Right lobe of liver (tissue), 6 donors: ENCODE data around the gene C1orf53. TPM values are rescaled to one million over a fixed set of nuclear protein-coding genes. Genes with fewer than 3 reads are reported as not detected.

Source experiments
- ATAC-seq, 4 donors: fragments of 200-7000 bp; cut with Tn5 transposase; one replicate each; pipeline ENCODE4 v1.9.1; 2020; ENCODE audit warnings: mild to moderate bottlenecking in 4 of 4, moderate library complexity in 4 of 4
- DNase-seq, 3 donors: peaks; one replicate each; pipeline ENCODE4 v3.0.0-alpha.2; 2020
- H3K27ac ChIP-seq, 3 donors: fragments of 200-600 bp; one replicate each; pipeline ENCODE4 v1.8.0; 2022
- H3K27me3 ChIP-seq, 2 donors: fragments of 200-600 bp; one replicate each; pipeline ENCODE4 v1.8.0; 2022
- H3K36me3 ChIP-seq, 4 donors: fragments of 200-600 bp; sonication (generic) in 1 of 4; one replicate each; pipeline versions ENCODE4 v1.5.1 to v1.8.0; 2017 to 2022; ENCODE audit warnings: control low read depth in 1 of 4
- H3K4me1 ChIP-seq, 4 donors: fragments of 200-600 bp; sonication (generic) in 1 of 4; one replicate each; pipeline versions ENCODE4 v1.5.1 to v1.8.0; 2017 to 2022; ENCODE audit warnings: control low read depth in 1 of 4
- H3K4me3 ChIP-seq, 3 donors: fragments of 200-600 bp; one replicate each; pipeline ENCODE4 v1.8.0; 2022
- H3K9me3 ChIP-seq, 4 donors: fragments of 200-600 bp; sonication (generic) in 1 of 4; one replicate each; pipeline versions ENCODE4 v1.5.1 to v1.8.0; 2017 to 2022; ENCODE audit warnings: control low read depth in 1 of 4
- CTCF ChIP-seq, 4 donors: fragments of 200-600 bp in 3 of 4; fragments of 450-650 bp in 1 of 4; IDR thresholded peaks; one replicate each; pipeline versions ENCODE4 v1.5.1 to v1.8.0; 2016 to 2022; ENCODE audit warnings: antibody characterized with exemption in 4 of 4, mild to moderate bottlenecking in 2 of 4
- POLR2A ChIP-seq: fragments of 450-650 bp; IDR thresholded peaks from one replicate; pipeline ENCODE4 v1.6.1; 2017; ENCODE audit warnings: antibody characterized with exemption, mild to moderate bottlenecking
- WGBS: methylation state at CpG from one replicate; pipeline ENCODE4 v1.1.6; 2018; ENCODE audit warnings: low coverage, low lambda C conversion rate; ENCODE audit not compliant: insufficient coverage; ENCODE audit errors: missing lambda C conversion rate; 5-methylcytosine and 5-hydroxymethylcytosine counted together
- intact Hi-C, 2 donors: fragments of 100-400 bp; cut with DNase I; formaldehyde crosslinking; loops; one replicate each; pipeline versions ENCODE4 v1.11.2 to v1.14.1; 2022
- total RNA-seq, 6 experiments: library from RNA; depleted of rRNA in 2 of 6; stranded (reverse); fragments of >200 nt in 2 of 6; fragmentation: NEBNext Ultra II Directional in 3 of 6; extraction: Animal tissue kit (Norgen Biotek cat#: 25700) in 3 of 6; gene quantifications; one replicate each; pipeline versions ENCODE4 v1.1.0 to v1.2.4, GENCODE V29; 2016 to 2023
- donor health status: DM: no; HTN: yes; CAD: no.
- donor health status: DM: no; HTN: no; CAD: no.
- donor health status: DM: no; HTN: no; CAD: no.
- donor health status: DM: no; HTN: yes; CAD: no.
- donor health status: DM: no; HTN: yes; CAD: no.

The C1orf53 gene
- total RNA-seq, 6 experiments from 2014 or later: 4.0 to 8.9 (median 6.2) TPM

- no peak for DNase-seq
These were observed 10.5 kb downstream of the C1orf53 start for GRCh38 chr1:197912739-197913494.

GRCh38 chr1:197913495-197914276, 11.3 kb downstream of the C1orf53 start:
- no peak overlapping the region for H3K4me3 ChIP-seq

More at GRCh38 chr1:197912739-197913494, 10.5 kb downstream of the C1orf53 start:
- Histone ChIP-seq H3K27me3 (peaks cover 8 to 57% of the 10 kb centered on the region in 2 donors), H3K36me3 (no peaks in the 10 kb centered on the region), H3K4me3 (no peak overlapping the region), H3K9me3 (no peaks in the 10 kb centered on the region), H3K27ac (no peak overlapping the region), H3K4me1 (peaks cover 0 to 53% (median 15%) of the 10 kb centered on the region in 4 donors)
- TF ChIP-seq POLR2A (no peak), CTCF (IDR thresholded peaks at IDR 0.05) (no peak)
- 17% methylated on average over 22 of the region's 32 CpGs for WGBS
- ATAC-seq: no peak
- intact Hi-C loops: no loop called here

DNA sequence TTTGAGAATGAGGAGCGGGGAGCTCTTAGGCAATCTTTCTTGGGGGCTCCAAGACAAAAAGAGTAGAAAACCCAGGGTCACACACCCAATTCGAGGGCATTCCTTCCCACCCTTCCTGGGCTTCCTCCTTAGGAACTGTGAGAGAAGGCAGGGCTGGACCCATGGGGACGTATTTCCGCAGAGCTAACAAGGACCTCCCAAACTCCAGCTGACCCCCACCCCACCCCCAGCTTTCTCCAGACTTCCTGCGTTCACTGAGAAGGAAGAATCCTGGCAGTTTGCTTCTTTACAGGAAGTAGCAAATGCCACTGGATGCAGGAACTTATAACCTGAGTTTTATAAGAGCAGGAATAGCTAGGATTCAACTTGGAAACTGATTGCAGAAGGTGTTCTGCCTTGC, 12.1 kb downstream of the C1orf53 start:
- Histone ChIP-seq H3K9me3 (no peaks in the 10 kb centered on the region), H3K27me3 (peaks cover 13 to 69% of the 10 kb centered on the region in 2 donors), H3K4me3 (no peak overlapping the region), H3K27ac (no peak overlapping the region), H3K36me3 (no peaks in the 10 kb centered on the region), H3K4me1 (peaks cover 0 to 64% (median 18%) of the 10 kb centered on the region in 4 donors)
- ATAC-seq: no peak
- no peak for DNase-seq
- TF ChIP-seq CTCF (IDR thresholded peaks at IDR 0.05): no peak
- no peak for TF ChIP-seq POLR2A
- 22% methylated on average over 5 of the region's 5 CpGs for WGBS
- intact Hi-C loops: no loop called here

More at GRCh38 chr1:197913495-197914276, 11.3 kb downstream of the C1orf53 start:
- Histone ChIP-seq H3K27me3 (peaks cover 8 to 62% of the 10 kb centered on the region in 2 donors), H3K36me3 (no peaks in the 10 kb centered on the region), H3K27ac (no peak overlapping the region), H3K4me1 (peaks cover 0 to 59% (median 18%) of the 10 kb centered on the region in 4 donors), H3K9me3 (no peaks in the 10 kb centered on the region)
- DNase-seq (no peak), ATAC-seq (no peak)
- 37% methylated on average over 13 of the region's 26 CpGs for WGBS
- no peak for TF ChIP-seq POLR2A
- TF ChIP-seq CTCF (IDR thresholded peaks at IDR 0.05): no peak
- intact Hi-C loops: no loop called here

DNA sequence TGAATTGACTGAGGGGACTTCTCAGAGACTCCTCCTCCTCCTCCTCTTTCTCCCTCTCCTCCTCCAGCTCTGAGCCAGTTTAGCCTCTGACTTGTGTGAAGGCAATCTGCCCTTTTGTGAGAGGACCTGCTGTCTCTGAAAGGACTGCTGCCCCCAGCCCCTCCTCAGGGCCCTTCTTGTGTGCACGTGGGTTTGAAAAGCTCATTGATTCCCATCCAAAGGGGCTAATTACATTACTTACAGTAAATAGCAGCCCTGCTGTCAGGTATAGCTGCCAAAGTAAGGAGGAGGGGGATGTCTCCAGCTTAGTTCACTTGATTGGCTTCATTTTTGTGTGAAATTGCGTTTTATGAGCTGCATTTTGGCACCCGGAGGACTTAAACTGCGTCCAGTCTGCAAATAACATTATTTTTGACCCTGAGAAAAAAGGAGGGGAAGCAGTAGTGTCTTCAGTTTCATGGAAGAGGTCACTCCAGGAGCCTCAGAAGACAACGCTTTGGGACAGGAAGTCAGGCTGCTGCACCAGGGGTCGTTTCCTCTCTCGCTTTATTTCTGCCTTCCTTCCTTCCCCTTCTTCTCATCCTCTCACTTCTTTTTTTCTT, 12.9 kb downstream of the C1orf53 start:
- no peak for ATAC-seq
- Histone ChIP-seq H3K4me1 (peaks cover 0 to 71% (median 18%) of the 10 kb centered on the region in 4 donors), H3K9me3 (no peaks in the 10 kb centered on the region), H3K4me3 (no peak overlapping the region), H3K27ac (no peak overlapping the region), H3K27me3 (peaks cover 18 to 68% of the 10 kb centered on the region in 2 donors), H3K36me3 (no peaks in the 10 kb centered on the region)
- intact Hi-C loops: no loop called here
- no peak for DNase-seq
- TF ChIP-seq POLR2A (no peak), CTCF (IDR thresholded peaks at IDR 0.05) (no peak)
- WGBS: 6% methylated on average over 7 of the region's 7 CpGs
